Frontal cortex (tissue), 4 donors: ENCODE measurements around the gene SBSN. TPM values are rescaled to one million over a fixed set of nuclear protein-coding genes. Genes with fewer than 3 reads are reported as not detected.

Experiments used
- DNase-seq, 2 donors: peaks; one replicate each; pipeline ENCODE4 v3.0.0; 2012; ENCODE audit warnings: low spot score in 2 of 2
- FAIRE-seq: peaks from 2 replicates; lab custom pipeline; 2012; peaks lifted over from hg19 to GRCh38; lab: Jason Lieb, UNC
- total RNA-seq: library from RNA; depleted of rRNA; stranded (reverse); fragments of >200 nt; gene quantifications from one replicate; pipeline ENCODE4 v1.2.3, GENCODE V29; 2014
- donor health status: control.
- donor health status: control.
- donor health status: control.

Gene SBSN
- total RNA-seq, 1 donor from 2014 or later: not detected

GRCh38 chr19:35534803-35535480 lies 6.8 kb upstream of the SBSN start:
- no peak for DNase-seq
- FAIRE-seq: no peak

GRCh38 chr19:35533822-35534392 lies 5.8 kb upstream of the SBSN start:
- DNase-seq: no peak
- no peak for FAIRE-seq

GRCh38 chr19:35533201-35533821 lies 5.2 kb upstream of the SBSN start, which contains the start of gene GAPDHS:
TSS of gene GAPDHS (plus strand) at chr19:35533456. CDS start at chr19:35533528, 72 bp downstream.
- DNase-seq (no peak), FAIRE-seq (no peak)

GRCh38 chr19:35531291-35531690 lies 3.2 kb upstream of the SBSN start:
- no peak for FAIRE-seq
- no peak for DNase-seq

GRCh38 chr19:35529241-35530218 lies 1.4 kb upstream of the SBSN start:
- FAIRE-seq (no peak), DNase-seq (no peak)

- FAIRE-seq: no peak
Measured at GRCh38 chr19:35525873-35526272, 2.2 kb downstream of the SBSN start.

GRCh38 chr19:35524181-35524837 lies 3.8 kb downstream of the SBSN start:
- FAIRE-seq: no peak
- no peak for DNase-seq

More at GRCh38 chr19:35525873-35526272, 2.2 kb downstream of the SBSN start:
- no peak for DNase-seq

- FAIRE-seq (no peak), DNase-seq (no peak)
Measured at GRCh38 chr19:35522745-35523327, 5.3 kb downstream of the SBSN start.

- FAIRE-seq: no peak
- no peak for DNase-seq
Measured at GRCh38 chr19:35521124-35521743, 6.9 kb downstream of the SBSN start.

GRCh38 chr19:35519291-35519690 lies 8.8 kb downstream of the SBSN start:
- no peak for FAIRE-seq

GRCh38 chr19:35518313-35518712 lies 9.8 kb downstream of the SBSN start:
- DNase-seq (no peak), FAIRE-seq (no peak)

More at GRCh38 chr19:35519291-35519690, 8.8 kb downstream of the SBSN start:
- DNase-seq: no peak

GRCh38 chr19:35517342-35517741 lies 10.8 kb downstream of the SBSN start:
- no peak for FAIRE-seq

GRCh38 chr19:35516310-35516709 lies 11.8 kb downstream of the SBSN start:
- DNase-seq: no peak
- no peak for FAIRE-seq

More at GRCh38 chr19:35517342-35517741, 10.8 kb downstream of the SBSN start:
- DNase-seq: no peak

GRCh38 chr19:35514282-35514809 lies 13.8 kb downstream of the SBSN start:
- FAIRE-seq: no peak
- no peak for DNase-seq

- DNase-seq (no peak), FAIRE-seq (no peak)
Measured at GRCh38 chr19:35513628-35514281, 14.4 kb downstream of the SBSN start, which contains the start of gene DMKN. TSS of gene DMKN (minus strand) at chr19:35513649. CDS start at chr19:35513475, 174 bp downstream.

- no peak for DNase-seq
- FAIRE-seq: no peak
Measured at GRCh38 chr19:35512831-35513627, 15.1 kb downstream of the SBSN start.

GRCh38 chr19:35511337-35511736 lies 16.8 kb downstream of the SBSN start:
- DNase-seq (no peak), FAIRE-seq (no peak)
